NCI-H2081 treated with DMSO at 0.1 percent for 48 hours (cell line): ENCODE measurements around the gene TBC1D10B.
"Not testable (repeated sequence)": the region's sequence is repeated elsewhere in the genome, so short reads cannot be mapped to it uniquely, and the experiment has no call there.

Source experiments
- DNase-seq: peaks from one replicate; lab custom pipeline; 2025; lab: John Stamatoyannopoulos, UW

The TBC1D10B gene

GRCh38 chr16:30354423-30355143 lies 15.7 kb downstream of the TBC1D10B start:
- no peak for DNase-seq

- no peak for DNase-seq
Observed at GRCh38 chr16:30353438-30354129, 16.7 kb downstream of the TBC1D10B start.

- DNase-seq, result no peak
Observed at GRCh38 chr16:30352488-30353401, 17.5 kb downstream of the TBC1D10B start.

GRCh38 chr16:30351586-30352419 lies 18.5 kb downstream of the TBC1D10B start:
- no peak for DNase-seq

GRCh38 chr16:30351001-30351441 lies 19.3 kb downstream of the TBC1D10B start:
- DNase-seq, result no peak

GRCh38 chr16:30350134-30350871 lies 20.0 kb downstream of the TBC1D10B start:
- DNase-seq, result no peak

GRCh38 chr16:30349675-30350074 lies 20.6 kb downstream of the TBC1D10B start:
- no peak for DNase-seq

- no peak for DNase-seq
Observed at GRCh38 chr16:30348929-30349328, 21.4 kb downstream of the TBC1D10B start.

- DNase-seq, result no peak
Observed at GRCh38 chr16:30348113-30348512, 22.2 kb downstream of the TBC1D10B start.

- no peak for DNase-seq
Observed at GRCh38 chr16:30346286-30346685, 24.0 kb downstream of the TBC1D10B start.

- DNase-seq, result not testable (repeated sequence)
Observed at GRCh38 chr16:30343491-30343820, 26.8 kb downstream of the TBC1D10B start.

- no peak for DNase-seq
Observed at GRCh38 chr16:30342751-30343490, 27.4 kb downstream of the TBC1D10B start.

- DNase-seq, result not testable (repeated sequence)
Observed at GRCh38 chr16:30341971-30342370, 28.3 kb downstream of the TBC1D10B start.

GRCh38 chr16:30340621-30341020 lies 29.7 kb downstream of the TBC1D10B start:
- no peak for DNase-seq

- not testable (repeated sequence) for DNase-seq
Observed at GRCh38 chr16:30338715-30339114, 31.6 kb downstream of the TBC1D10B start.

- DNase-seq, result not testable (repeated sequence)
Observed at GRCh38 chr16:30337964-30338357, 32.3 kb downstream of the TBC1D10B start.

- DNase-seq, result no peak
Observed at GRCh38 chr16:30335598-30336474, 34.5 kb downstream of the TBC1D10B start.

GRCh38 chr16:30335028-30335597 lies 35.2 kb downstream of the TBC1D10B start:
- DNase-seq, result not testable (repeated sequence)
